Measurements from ENCODE around the gene HDLBP.

HDLBP gene, protein sequence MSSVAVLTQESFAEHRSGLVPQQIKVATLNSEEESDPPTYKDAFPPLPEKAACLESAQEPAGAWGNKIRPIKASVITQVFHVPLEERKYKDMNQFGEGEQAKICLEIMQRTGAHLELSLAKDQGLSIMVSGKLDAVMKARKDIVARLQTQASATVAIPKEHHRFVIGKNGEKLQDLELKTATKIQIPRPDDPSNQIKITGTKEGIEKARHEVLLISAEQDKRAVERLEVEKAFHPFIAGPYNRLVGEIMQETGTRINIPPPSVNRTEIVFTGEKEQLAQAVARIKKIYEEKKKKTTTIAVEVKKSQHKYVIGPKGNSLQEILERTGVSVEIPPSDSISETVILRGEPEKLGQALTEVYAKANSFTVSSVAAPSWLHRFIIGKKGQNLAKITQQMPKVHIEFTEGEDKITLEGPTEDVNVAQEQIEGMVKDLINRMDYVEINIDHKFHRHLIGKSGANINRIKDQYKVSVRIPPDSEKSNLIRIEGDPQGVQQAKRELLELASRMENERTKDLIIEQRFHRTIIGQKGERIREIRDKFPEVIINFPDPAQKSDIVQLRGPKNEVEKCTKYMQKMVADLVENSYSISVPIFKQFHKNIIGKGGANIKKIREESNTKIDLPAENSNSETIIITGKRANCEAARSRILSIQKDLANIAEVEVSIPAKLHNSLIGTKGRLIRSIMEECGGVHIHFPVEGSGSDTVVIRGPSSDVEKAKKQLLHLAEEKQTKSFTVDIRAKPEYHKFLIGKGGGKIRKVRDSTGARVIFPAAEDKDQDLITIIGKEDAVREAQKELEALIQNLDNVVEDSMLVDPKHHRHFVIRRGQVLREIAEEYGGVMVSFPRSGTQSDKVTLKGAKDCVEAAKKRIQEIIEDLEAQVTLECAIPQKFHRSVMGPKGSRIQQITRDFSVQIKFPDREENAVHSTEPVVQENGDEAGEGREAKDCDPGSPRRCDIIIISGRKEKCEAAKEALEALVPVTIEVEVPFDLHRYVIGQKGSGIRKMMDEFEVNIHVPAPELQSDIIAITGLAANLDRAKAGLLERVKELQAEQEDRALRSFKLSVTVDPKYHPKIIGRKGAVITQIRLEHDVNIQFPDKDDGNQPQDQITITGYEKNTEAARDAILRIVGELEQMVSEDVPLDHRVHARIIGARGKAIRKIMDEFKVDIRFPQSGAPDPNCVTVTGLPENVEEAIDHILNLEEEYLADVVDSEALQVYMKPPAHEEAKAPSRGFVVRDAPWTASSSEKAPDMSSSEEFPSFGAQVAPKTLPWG (N-terminal part only)

DNA sequence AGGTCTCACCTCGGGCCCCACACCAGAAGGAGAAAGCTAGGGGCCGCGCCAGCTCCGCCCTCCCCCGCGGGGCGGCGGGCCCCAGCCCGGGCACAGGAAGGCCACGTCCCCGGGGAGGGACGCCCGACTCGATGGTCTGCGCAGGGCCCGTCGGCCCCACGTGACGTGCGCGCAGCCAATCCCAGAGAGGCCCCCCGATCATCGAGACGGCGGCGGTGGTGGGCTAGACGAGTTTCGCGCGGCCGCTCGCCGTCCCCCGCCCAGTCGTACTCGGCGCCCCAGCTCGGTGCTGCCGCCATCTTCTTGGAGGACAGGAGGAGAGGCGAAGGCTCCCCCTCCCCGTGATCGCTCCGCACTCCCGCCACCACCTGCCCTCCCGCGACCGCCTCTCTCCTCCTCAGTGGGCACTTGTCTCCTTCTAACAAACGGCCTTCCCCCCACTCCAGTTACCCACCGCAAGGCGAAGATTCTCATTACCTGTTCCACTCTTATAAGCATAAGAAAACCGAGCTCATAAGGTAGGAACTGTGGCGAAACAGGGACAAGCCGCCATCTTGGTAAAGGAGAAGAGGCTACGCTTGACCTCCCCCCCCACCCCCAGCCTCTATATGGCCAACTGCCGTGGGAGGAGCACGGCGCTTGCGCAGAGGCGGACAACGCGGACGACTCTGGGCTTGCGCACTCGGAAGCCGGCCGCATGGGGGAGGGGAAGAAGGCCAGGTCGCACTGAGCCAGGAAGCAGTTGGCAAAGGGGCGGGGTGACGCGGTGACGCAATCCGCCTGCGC is at the start of gene HDLBP:
Gene HDLBP, minus strand, starts transcription at position 580 of the 786 bp plus-strand sequence. CDS start 48,803 bp downstream, outside the sequence.
- DNase-seq: peak; percentile 97 to 99

DNA sequence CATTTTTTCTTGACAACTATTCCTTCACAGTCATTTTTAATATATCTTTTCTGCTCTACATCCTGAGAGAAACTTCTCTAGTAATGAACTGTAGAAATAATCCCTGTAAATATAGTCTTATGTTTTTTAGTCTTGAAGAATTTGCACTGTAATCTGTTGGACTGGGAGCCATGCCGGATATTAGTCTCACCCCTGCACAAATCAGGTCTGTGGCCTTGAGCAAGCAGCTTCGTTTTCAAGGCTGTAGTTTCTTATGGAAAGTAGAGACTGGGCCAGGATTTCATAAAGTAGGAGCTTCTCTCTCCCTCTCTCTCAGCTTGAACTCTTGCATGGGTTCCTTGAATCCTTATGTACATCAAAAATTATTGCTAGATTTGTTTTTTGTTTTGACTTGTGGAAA is 49.3 kb upstream of the HDLBP start:
- no peak for DNase-seq

- DNase-seq: no peak
Observed at GRCh38 chr2:241363426-241363825, 48.0 kb upstream of the HDLBP start.

DNA sequence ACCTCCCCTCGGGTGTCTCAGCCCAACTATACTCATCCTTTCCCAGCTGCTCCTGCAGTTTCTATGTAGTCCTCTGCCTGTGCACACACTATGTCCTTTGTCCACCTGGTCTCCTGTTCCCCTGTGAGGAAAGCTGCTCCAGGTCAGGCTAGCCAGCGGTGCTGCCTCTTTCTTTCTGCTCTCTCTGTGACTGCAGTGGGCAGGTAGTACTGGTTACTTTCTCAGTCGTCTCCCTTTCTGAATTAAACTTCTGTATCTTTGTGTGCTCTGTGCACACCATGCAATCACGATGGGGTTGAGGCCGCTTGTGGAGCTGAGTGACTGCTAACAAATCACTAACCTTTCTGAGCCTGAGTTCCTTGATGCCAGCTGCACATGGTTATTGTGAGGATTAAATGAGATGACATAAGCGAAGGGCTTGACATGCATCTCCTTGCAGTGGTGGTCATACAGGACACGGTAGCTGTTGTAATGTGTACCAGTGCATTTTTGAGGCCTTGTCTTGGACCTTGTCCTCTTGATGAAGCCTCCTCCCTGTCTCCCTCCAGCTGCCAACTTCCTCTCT is 44.1 kb upstream of the HDLBP start:
- DNase-seq: no peak

- DNase-seq: no peak
Observed at GRCh38 chr2:241358470-241358869, 43.0 kb upstream of the HDLBP start.

DNA sequence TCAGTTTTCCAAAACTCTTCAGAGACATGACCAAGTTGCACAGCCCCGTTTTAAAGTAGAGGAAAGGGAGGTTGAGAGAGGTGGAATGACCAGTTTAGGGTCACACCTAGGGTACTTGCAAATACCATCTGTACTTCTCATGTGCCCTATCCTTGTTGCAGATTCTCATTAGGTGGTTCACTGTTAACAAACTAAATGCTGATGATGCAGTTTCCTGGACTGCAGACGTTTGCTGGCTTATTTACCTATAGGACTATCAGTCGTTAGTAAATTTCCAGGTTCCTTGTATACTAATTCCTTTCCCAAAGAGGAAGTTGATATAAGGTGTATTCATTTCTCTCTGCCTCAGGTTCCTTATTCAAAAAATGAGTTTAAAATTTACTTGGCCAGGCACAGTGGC is 42.1 kb upstream of the HDLBP start:
- DNase-seq: no peak

- peak in 1 of 2 experiments; percentile 29 for DNase-seq
Observed at GRCh38 chr2:241356871-241357260, 41.4 kb upstream of the HDLBP start.

DNA sequence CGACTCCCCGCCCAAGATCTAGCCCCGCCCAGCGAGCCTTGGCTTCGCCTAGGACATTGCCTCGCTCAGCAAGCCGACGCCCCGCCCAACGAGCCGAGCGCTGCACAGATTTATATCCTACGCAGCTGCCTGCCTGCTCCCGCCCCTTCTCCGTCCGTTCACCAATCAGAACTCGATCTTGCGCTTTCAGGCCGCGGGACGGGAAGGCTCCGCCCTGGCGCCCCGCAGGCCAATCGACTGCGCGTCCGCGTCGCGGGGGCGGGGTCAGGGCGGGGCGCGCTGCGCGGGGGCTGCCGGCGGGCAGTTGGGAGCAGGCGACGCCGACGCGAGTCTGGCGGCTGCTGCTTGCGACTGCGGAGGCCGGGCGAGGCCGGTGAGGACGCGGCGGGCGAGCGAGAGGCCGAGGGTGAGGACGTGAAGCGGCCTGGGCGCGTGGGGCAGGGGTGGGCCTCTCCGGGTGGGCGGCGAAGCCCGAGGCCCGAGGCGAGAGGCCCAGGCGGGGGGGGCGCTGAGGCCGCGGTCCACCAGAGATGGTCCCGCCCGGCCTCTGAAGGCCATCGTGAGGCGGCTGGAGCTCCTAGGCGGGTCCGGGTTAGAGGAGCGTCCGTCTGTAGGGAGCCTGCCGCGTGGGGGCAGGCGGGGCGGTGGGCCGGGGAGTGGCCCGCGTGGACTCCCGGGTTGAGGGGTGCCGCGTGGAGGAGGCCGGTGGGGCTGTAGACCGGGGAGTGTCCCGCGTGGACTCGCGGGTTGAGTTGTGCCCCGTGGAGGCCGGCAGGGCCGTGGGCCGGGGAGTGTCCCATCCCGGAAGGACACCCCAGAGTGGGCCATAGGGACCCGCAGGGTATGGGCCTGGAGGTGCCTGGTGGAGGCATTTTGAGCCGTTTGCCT is 40.8 kb upstream of the HDLBP start, which contains the start of gene FARP2:
Gene FARP2, plus strand, starts transcription at position 303 of the 888 bp plus-strand sequence. CDS start 16,823 bp downstream, outside the sequence.
- peak; percentile 95 to 99 for DNase-seq

DNA sequence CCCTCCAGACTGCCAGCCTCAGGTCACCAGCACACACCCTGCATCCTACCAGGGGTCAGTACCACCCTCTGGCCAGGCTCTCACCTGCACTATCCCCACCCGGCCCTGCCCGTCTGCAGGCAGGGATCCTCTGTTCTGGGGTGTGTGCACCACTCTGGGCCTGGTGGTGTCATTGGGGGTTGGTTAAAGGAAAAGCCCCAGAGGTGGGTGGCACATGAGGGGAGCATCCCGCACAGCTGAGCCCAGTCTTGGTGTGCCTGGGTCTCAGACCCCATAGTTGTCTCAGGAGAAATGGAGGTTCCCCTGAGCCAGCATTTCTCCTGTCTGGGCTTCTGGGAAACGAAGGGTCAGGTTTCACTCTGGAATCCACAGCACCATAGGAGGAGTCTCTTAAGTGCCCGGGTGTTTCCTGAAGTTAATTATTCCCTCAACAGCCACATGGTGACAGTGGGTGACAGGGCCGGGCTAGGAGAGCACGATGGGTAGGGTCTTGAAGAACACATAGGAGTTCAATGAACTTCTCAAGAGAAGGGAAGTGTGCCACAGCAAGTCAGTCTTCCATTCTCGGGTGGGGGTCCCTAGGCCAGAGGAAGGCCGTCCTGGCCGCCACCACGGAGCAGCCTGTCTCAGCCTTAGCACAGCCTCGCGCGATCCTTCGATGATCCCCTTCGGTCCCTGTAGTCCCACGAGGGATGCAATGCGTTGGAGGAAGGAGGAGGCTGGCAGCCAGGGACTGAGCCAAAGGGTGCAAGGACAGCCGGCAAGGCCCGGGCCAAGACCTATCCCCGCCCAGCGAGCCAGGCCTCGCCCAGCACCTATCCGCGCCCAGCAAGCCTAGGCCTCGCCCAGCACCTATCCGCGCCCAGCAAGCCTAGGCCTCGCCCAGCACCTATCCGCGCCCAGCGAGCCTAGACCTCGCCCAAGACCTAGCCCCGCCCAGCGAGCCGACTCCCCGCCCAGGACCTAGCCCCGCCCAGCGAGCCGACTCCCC is 39.5 kb upstream of the HDLBP start:
- peak in 1 of 2 experiments; percentile 64 for DNase-seq

DNA sequence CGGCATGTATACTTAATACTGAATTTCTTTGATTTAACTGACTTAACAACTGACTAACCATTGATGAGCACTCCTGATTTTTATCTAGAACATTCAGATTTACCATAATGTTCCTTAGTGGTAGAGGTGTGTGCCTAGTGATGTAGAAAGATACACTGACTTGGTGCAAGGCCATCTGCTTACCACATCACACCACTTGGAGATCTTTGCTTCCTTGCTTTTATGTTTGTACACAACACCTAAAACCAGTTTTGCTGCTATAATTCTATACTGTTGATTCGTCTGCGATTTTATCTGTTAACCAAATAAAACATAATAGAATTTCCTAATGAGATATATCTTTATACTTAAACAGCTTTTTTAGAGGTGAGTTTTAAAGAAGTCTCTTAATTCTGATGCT is 36.8 kb upstream of the HDLBP start:
- no peak for DNase-seq

GRCh38 chr2:241351640-241352031 is 36.2 kb upstream of the HDLBP start:
- DNase-seq: no peak

DNA sequence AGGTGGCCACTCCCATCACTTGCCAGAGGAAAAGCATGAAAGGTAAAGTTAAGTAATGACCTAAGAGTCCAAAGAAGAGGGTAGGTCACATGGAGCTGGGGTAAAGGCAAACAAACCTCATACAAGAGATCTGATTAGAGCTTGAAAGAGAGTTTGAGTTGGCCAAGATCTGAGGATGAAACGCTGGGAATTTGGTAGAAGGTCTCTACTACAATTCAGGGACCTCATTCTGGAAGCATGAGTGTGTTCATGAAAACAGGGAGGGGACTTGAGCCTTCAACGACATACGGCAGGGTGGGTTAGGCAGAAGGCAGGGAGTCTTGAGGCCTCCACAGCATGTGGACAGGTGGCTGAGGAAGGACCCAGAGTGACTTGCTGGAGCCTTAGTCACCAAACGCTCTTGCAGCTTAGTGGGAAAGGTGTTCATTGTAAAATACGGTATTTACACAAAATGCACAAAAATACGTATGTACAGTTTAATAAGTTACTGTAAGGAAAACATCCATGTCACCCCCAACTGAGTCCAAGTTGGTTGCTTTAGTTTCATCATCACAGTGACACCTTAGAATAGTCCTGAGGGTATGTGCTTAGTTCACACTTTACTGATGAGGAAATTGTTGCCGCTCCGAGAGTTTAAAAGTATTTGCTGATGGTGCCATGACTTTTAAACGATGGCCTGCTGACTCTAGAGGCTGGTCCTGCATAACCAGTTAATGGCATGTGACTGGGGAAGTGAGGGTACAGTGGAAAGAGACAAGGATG is 35.6 kb upstream of the HDLBP start:
- DNase-seq: no peak

DNA sequence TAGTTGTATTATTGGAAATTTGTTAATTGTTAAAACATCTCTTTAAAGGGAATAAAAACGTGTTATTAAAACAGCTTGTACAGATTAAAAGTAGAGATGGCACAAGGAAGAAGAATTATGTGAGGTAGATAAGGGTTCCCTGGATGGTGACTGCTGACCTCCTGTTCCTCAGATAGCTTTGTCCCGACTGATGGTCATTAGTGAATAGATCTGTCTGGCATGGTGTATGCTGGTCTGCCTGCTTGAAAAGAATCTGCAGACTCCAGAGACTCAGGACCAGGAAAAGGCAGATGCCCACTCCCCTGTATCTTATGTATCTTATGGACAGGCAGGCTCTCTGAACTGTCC is 35.0 kb upstream of the HDLBP start:
- no peak for DNase-seq

- DNase-seq: no peak
Observed at GRCh38 chr2:241349941-241350340, 34.5 kb upstream of the HDLBP start.

- no peak for DNase-seq
Observed at GRCh38 chr2:241344925-241345651, 29.6 kb upstream of the HDLBP start.

DNA sequence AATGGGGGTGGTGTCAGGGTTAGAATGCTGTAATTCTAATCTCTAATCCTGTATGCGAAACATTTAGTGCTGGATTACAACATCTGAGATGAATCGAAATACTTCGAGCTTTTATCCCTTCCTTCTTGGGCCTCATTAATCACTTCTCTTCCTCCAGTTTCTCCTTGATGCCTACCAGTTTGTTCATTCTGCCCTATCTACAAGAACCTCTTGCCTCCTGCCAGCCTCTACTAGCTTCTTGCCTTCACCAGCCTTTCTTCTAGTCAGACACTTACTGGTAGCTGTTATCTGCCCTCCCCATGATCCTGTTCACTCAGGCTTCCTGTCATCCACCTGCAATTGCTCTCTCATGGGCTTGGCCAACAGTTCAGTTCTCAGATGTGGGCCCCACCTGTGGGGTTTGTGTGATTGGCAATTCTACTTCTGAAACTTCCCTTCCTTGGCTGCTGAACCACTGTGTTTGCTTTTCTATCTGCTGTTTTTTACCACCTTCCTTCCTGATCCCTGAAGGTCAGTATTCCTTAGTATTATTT is 25.2 kb upstream of the HDLBP start:
- DNase-seq: no peak

- DNase-seq: no peak
Observed at GRCh38 chr2:241339839-241340630, 24.6 kb upstream of the HDLBP start.
